Thymus (tissue), 11 donors: Measurements from ENCODE around the gene DACH2. TPM values are rescaled to one million over a fixed set of nuclear protein-coding genes. Genes with fewer than 3 reads are reported as not detected.
"Not testable (repeated sequence)": the region's sequence is repeated elsewhere in the genome, so short reads cannot be mapped to it uniquely, and the experiment has no call there.

ENCODE experiments used
- DNase-seq, 9 donors: peaks; one replicate each; pipeline ENCODE4 v3.0.0-alpha.2; 2013; ENCODE audit warnings: low spot score in 9 of 9, low read depth in 6 of 9, missing footprints in 1 of 9
- H3K27ac ChIP-seq, 2 donors: one replicate each; pipeline ENCODE4 v1.5.1; 2013; ENCODE audit warnings: control low read depth in 1 of 2, low read depth in 1 of 2, low read length in 1 of 2, mild to moderate bottlenecking in 1 of 2, moderate library complexity in 1 of 2
- H3K27me3 ChIP-seq, 2 donors: one replicate each; pipeline ENCODE4 v1.5.1; 2013; ENCODE audit warnings: low read length in 1 of 2; ENCODE audit not compliant: control insufficient read depth in 2 of 2, insufficient read depth in 1 of 2
- H3K36me3 ChIP-seq, 2 donors: one replicate each; pipeline ENCODE4 v1.5.1; 2013; ENCODE audit warnings: low read length in 1 of 2, mild to moderate bottlenecking in 1 of 2, moderate library complexity in 1 of 2; ENCODE audit not compliant: control insufficient read depth in 2 of 2, insufficient read depth in 2 of 2
- H3K4me1 ChIP-seq, 2 donors: one replicate each; pipeline ENCODE4 v1.5.1; 2013; ENCODE audit warnings: low read length in 2 of 2; ENCODE audit not compliant: control insufficient read depth in 2 of 2, insufficient read depth in 2 of 2
- H3K4me3 ChIP-seq, 2 donors: one replicate each; pipeline ENCODE4 v1.5.1; 2013; ENCODE audit warnings: low read length in 2 of 2, control low read depth in 1 of 2, mild to moderate bottlenecking in 1 of 2
- H3K9me3 ChIP-seq, 2 donors: one replicate each; pipeline ENCODE4 v1.5.1; 2013; ENCODE audit warnings: low read length in 1 of 2, mild to moderate bottlenecking in 1 of 2; ENCODE audit not compliant: control insufficient read depth in 2 of 2, insufficient read depth in 1 of 2
- WGBS: extraction: QIAGEN DNeasy Blood & Tissue Kit; methylation state at CpG from one replicate; pipeline ENCODE4 v1.1.7; 2013; 5-methylcytosine and 5-hydroxymethylcytosine counted together
- polyA plus RNA-seq: library from polyadenylated mRNA; stranded (reverse); fragments of 200-250 nt; gene quantifications from one replicate; pipeline ENCODE4 v1.2.3, GENCODE V29; 2013
- total RNA-seq: library from RNA; stranded (reverse); fragments of 120-200 nt; gene quantifications from one replicate; pipeline ENCODE4 v1.2.4, GENCODE V29; 2013
- donor health status: healthy.

DACH2 gene
- total and polyA plus RNA-seq, 2 donors: 0.05 to 0.09 TPM

DNA sequence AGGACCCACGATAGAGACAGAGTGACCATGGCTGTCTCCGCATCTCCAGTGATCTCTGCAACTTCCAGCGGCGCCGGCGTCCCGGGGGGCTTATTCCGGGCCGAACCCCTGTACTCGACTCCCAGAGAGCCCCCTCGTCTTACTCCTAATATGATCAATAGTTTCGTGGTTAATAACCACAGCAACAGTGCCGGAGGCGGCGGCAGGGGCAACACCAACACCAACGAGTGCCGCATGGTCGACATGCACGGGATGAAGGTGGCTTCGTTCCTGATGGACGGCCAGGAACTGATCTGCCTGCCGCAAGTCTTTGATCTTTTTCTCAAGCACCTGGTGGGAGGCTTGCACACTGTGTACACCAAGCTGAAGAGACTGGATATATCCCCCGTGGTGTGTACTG, 343 bp downstream of the DACH2 start:
- no peaks in the 10 kb centered on the region for H3K4me1 ChIP-seq
- no peaks in the 10 kb centered on the region for H3K9me3 ChIP-seq
- H3K36me3 ChIP-seq: no peaks in the 10 kb centered on the region
- H3K27ac ChIP-seq: no peak overlapping the region
- WGBS: 3% methylated on average over 23 of the region's 23 CpGs
- peak overlapping the region in 1 of 2 donors; percentile 12 for H3K4me3 ChIP-seq
- peaks cover 0 to 23% of the 10 kb centered on the region in 2 donors for H3K27me3 ChIP-seq
- no peak for DNase-seq

DNA sequence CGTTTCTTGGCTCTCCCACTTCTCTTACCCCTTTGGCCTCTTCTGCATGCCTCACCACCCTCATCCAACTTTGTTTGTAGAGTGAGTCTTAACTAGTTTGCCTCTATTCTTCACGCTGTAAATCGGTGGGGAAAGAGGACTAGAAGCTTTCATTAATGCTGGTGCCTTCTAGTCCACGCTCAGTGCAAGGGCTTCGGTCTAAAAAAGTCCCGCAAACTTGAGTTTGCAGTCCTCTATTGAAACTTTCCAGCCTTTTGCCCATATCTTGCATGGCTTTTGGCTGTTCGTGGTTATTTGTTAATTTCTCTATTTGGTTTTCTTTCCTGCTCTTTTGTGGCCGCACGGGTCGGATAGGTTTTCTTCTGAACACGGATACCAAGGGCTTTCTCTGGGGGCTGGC, 868 bp downstream of the DACH2 start:
- DNase-seq: no peak
- 6% methylated on average over 11 of the region's 11 CpGs for WGBS
- H3K4me1 ChIP-seq: no peaks in the 10 kb centered on the region
- peaks cover 0 to 23% of the 10 kb centered on the region in 2 donors for H3K27me3 ChIP-seq
- H3K9me3 ChIP-seq: no peaks in the 10 kb centered on the region
- no peak overlapping the region for H3K27ac ChIP-seq
- no peak overlapping the region for H3K4me3 ChIP-seq
- H3K36me3 ChIP-seq: no peaks in the 10 kb centered on the region

DNA sequence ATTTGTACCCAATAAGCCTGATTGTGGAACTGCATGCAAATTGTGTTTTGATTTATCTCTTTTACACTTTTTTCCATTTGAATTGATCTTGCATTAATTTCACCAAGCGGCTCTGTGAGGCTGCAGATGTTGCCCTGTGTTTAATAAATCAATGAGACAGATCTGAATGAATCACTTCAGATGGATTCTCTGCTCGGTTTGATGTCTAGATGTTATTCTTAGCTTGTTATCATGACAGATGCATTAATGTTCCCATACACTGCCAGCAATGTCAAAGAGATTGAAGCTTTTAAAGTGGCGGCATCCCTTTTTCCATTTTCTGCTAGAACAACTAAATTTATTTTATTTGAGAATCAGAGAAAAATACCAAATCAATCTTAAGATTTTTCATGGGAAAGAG, 6.3 kb downstream of the DACH2 start:
- no peaks in the 10 kb centered on the region for H3K36me3 ChIP-seq
- no peak for DNase-seq
- WGBS: 80% methylated on average over 3 of the region's 3 CpGs
- H3K4me3 ChIP-seq: no peak overlapping the region
- H3K4me1 ChIP-seq: no peaks in the 10 kb centered on the region
- no peaks in the 10 kb centered on the region for H3K9me3 ChIP-seq
- peaks cover 0 to 2% of the 10 kb centered on the region in 2 donors for H3K27me3 ChIP-seq
- H3K27ac ChIP-seq: no peak overlapping the region

DNA sequence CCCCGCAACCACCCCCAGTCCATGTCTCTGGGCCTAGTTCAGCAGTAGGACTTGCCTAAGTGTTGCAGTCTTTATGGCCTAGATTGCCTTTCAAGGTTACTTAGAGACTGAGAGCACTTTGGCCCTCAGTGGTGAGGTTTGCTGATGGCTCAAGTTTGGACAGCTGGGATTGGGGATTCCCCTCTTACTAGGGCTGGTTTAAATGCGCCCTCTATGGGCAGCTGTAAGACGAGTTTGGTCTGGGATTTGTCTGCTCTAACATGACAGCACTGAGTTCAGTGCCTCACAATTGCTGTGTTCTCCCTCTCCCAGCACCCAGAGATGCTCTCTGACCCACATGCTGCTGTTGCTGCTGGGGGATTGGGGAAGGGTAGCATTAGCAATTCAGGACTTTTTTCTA, 23.1 kb downstream of the DACH2 start:
- WGBS: 47% methylated on average over 3 of the region's 3 CpGs
- no peaks in the 10 kb centered on the region for H3K27me3 ChIP-seq

DNA sequence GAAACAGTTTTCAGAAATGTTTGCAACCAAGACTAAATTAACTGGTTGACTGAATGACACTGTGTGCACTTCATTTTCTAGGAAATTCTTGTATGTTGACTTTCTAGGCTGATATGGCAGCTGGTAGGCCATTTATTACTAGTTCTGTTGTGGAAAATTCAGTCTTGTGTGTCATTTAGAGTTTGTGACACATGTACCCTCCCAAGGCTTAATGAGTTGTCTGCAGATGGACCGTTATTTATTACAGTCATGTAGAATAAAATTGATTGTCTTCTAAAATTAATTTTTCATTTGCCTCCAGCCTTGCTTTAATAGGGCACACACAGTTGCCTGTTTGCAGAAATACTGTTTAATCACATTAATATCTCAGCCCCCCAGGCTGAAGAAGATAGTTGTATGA, 30.7 kb downstream of the DACH2 start:
- Histone ChIP-seq H3K4me1 (no peaks in the 10 kb centered on the region), H3K4me3 (no peak overlapping the region), H3K27me3 (no peaks in the 10 kb centered on the region), H3K9me3 (no peaks in the 10 kb centered on the region), H3K36me3 (no peaks in the 10 kb centered on the region), H3K27ac (no peak overlapping the region)
- WGBS: 89% methylated on average over 1 of the region's 1 CpG
- DNase-seq: no peak

More for the DNA sequence above, 23.1 kb downstream of the DACH2 start:
- no peak overlapping the region for H3K4me3 ChIP-seq
- H3K9me3 ChIP-seq: no peaks in the 10 kb centered on the region
- no peaks in the 10 kb centered on the region for H3K36me3 ChIP-seq
- H3K27ac ChIP-seq: no peak overlapping the region
- H3K4me1 ChIP-seq: no peaks in the 10 kb centered on the region
- no peak for DNase-seq

DNA sequence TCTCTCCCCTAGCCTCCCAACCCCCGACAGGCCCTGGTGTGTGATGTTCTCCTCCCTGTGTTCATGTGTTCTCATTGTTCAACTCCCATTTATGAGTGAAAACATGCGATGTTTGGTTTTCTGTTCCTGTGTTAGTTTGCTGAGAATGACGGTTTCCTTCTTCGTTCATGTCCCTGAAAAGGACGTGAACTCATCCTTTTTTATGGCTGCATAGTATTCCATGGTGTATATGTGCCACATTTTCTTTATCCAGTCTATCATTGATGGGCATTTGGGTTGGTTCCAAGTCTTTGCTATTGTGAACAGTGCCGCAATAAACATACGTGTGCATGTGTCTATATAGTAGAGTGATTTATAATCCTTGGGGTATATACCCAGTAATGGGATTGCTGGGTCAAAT, 33.1 kb downstream of the DACH2 start:
- not testable (repeated sequence) for H3K27ac ChIP-seq, H3K4me1 ChIP-seq, H3K9me3 ChIP-seq, H3K4me3 ChIP-seq, H3K36me3 ChIP-seq, DNase-seq, H3K27me3 ChIP-seq
- WGBS: over 99% methylated on average over 7 of the region's 7 CpGs

DNA sequence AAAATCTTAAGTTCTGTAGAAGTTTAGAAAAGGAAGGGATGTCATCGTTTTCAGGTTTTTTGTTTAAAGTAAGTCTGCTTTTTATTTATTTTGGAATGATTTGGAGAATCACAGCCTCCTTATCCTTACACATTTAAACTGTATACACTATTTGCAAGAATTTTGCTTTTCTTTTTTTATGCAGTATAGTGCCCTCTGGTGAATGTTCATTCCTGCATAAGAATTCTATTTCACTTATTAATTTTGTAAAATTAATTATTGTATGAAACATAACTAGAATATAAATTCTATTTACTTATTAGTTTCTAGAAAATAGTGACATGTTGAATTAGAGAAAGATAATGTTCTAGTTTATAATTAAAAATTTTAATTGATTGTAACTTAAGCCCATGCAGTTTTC, 44.6 kb downstream of the DACH2 start:
- Histone ChIP-seq H3K27me3 (no peaks in the 10 kb centered on the region), H3K9me3 (no peaks in the 10 kb centered on the region), H3K4me1 (no peaks in the 10 kb centered on the region), H3K27ac (no peak overlapping the region), H3K36me3 (no peaks in the 10 kb centered on the region), H3K4me3 (no peak overlapping the region)
- 93% methylated on average over 1 of the region's 1 CpG for WGBS
- DNase-seq: no peak

DNA sequence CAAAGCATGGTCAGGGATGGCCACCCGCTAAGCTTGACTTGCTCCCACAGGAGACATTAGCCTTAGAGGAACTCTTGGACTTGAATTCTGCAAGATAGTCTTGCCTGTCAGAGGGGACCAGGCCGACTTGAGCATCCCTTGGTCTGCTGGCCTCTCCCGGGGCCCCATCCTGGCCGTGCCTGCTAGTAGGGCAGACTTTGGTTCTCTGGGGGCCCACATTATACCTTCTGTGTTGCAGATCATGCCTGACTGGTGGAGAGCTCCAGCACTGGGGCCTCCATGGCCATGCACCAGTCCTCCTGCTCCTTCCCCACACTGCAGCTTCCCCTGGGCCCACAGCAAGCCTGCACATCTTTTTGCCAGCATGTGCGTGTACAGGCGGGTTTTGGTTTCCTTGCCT, 46.5 kb downstream of the DACH2 start:
- H3K4me1 ChIP-seq: no peaks in the 10 kb centered on the region
- H3K27ac ChIP-seq: no peak overlapping the region
- 92% methylated on average over 6 of the region's 6 CpGs for whole genome bisulfite sequencing
- H3K9me3 ChIP-seq: no peaks in the 10 kb centered on the region
- H3K27me3 ChIP-seq: no peaks in the 10 kb centered on the region
- no peaks in the 10 kb centered on the region for H3K36me3 ChIP-seq
- no peak overlapping the region for H3K4me3 ChIP-seq
- no peak for DNase-seq

DNA sequence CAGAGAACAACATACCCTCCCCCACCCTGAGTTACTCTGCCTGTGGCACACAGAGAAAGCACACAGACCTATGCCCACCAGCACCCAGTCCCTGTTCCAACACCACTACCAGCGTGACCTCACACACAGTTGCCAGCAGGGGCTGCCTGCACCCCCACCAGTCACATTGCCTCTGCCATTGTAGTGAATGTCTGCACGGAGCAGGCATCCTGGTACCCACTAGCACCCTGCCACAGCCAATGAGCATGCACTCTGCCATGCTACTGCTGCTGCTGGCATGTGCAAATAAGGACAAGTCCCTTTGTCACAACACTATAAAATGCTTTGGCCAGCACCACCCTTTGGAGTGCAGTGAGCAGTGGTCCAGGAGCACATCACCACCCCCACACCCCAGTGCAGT, 47.1 kb downstream of the DACH2 start:
- no peaks in the 10 kb centered on the region for H3K4me1 ChIP-seq
- no peaks in the 10 kb centered on the region for H3K9me3 ChIP-seq
- no peak overlapping the region for H3K27ac ChIP-seq
- no peaks in the 10 kb centered on the region for H3K27me3 ChIP-seq
- DNase-seq: no peak
- H3K36me3 ChIP-seq: no peaks in the 10 kb centered on the region
- no peak overlapping the region for H3K4me3 ChIP-seq
- WGBS: 92% methylated on average over 2 of the region's 2 CpGs

DNA sequence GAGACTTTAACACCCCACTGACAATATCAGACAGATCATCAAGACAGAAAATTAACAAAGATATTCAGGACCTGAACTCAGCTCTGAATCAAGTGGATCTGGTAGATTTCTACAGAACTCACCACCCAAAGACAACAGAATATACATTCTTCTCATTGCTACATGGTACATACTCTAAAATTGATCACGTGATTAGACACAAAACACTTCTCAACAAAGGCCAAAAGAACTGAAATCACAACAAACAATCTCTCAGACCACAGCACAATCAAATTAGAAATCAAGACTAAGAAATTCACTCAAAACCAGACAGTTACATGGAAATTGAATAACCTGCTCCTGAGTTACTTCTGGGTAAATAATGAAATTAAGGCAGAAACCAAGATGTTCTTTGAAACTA, 49.6 kb downstream of the DACH2 start:
- WGBS: 92% methylated on average over 1 of the region's 1 CpG
- no peaks in the 10 kb centered on the region for H3K9me3 ChIP-seq
- H3K4me1 ChIP-seq: no peaks in the 10 kb centered on the region

More for the DNA sequence above, 49.6 kb downstream of the DACH2 start:
- Histone ChIP-seq H3K27me3 (no peaks in the 10 kb centered on the region), H3K36me3 (no peaks in the 10 kb centered on the region), H3K27ac (no peak overlapping the region), H3K4me3 (no peak overlapping the region)
- DNase-seq: no peak
